Left cardiac atrium (tissue), 4 donors: ENCODE data around the gene SIDT2. TPM values are rescaled to one million over a fixed set of nuclear protein-coding genes. Genes with fewer than 3 reads are reported as not detected.
"Not testable (repeated sequence)": the region's sequence is repeated elsewhere in the genome, so short reads cannot be mapped to it uniquely, and the experiment has no call there.

ENCODE experiments used
- ATAC-seq, 2 donors: fragments of 200-7000 bp; cut with Tn5 transposase; one replicate each; pipeline ENCODE4 v1.9.1; 2020; ENCODE audit warnings: mild to moderate bottlenecking in 2 of 2, moderate library complexity in 2 of 2
- DNase-seq: peaks from one replicate; pipeline ENCODE4 v3.0.0-alpha.2; 2020
- intact Hi-C, 2 donors: fragments of 100-400 bp; cut with DNase I; formaldehyde crosslinking; loops; one replicate each; pipeline versions ENCODE4 v1.14.1 to v1.15.1; 2022 to 2023
- total RNA-seq, 2 donors: library from RNA; stranded (reverse); fragmentation: NEBNext Ultra II Directional; extraction: Animal tissue kit (Norgen Biotek cat#: 25700); gene quantifications; one replicate each; pipeline ENCODE4 v1.2.1, GENCODE V29; 2021
- donor health status: DM: no; HTN: yes; CAD: no.
- donor health status: DM: no; HTN: yes; CAD: no; lungs with severe emphysema.
- donor health status: DM: yes; HTN: yes; CAD: no.
- donor health status: Dilated cardiomyopathy.

Gene SIDT2
- total RNA-seq, 2 donors from 2014 or later: 40.8 to 48.5 TPM

GRCh38 chr11:117199916-117200812, 21.6 kb downstream of the SIDT2 start:
- intact Hi-C loops: no loop called here
- ATAC-seq (peak in 1 of 2 donors; percentile 1), DNase-seq (no peak)

DNA sequence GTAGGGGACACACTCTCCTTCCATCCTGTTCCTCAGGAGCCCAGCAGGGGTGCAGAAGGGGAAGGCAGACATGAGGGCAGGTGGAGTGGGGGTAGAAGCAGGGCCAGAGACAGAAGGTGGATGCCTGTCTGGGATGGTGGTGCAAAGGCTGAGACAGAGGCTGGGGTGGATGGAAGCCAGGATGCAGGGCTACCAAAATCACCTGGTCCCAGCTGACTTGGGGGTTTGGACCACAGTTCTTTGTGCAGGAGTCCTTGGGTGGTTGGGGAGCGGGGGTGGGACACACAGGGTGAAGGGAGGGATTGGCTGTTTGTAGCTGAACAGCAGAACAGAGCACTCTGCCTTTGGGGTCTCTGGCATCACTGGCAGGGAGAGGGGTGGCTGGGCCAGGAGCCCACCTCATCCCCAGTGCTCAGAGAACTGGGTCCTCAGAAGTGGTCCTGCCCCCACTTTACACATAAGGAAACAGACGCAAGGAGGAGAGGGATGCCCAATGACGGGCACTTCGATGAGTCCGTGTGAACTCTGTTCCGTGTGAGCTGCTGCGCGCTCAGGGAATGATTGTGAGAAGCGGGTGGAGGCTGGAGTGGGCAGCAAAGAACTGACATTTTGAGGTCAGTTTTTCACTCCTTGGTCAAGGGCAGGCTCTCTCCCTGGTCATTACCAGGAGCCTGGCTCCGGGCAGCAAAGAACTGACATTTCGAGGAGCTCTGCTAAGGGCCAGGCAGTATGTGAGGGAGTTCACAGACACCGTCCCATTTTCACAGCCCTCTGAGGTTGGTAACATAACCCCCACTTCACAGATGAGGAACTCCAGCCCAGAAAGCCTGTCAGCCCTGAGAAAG, 22.5 kb downstream of the SIDT2 start:
- intact Hi-C loops: no loop called here
- no peak for DNase-seq
- ATAC-seq: no peak

DNA sequence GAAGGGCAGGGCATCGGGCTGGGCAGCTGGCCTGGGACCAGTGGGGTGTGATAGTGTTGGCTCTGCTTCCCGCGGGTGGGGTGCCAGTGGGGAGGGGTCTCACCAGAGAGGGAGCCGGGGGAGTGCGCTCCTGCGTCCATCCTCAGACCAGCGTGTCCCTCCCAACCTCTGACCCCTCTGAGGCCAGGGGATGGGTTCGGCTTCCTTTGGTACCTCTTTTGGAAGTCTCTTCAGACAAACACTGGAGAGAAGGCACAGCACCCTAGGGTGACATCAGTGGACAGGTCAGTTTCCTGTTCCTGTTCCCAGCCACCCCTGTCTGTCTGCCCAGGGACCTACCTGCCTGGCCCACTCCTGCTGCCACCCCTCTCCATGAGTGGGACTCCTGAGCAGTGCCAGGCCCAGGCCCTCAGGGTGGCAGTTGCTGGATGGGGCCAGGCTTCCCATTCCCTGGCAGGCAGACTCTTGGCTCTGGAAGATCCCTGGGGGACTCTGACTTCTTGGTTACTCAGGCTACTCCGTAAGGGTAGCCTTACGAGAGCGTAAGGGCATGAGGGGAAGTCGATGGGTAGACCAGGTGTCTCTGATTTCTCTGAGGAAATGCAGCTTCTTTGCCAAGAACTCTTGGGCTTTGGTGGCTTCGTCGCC, 23.2 kb downstream of the SIDT2 start:
- intact Hi-C loops: no loop called here
- DNase-seq (no peak), ATAC-seq (no peak)

- ATAC-seq (no peak), DNase-seq (no peak)
- intact Hi-C loops: no loop called here
Observed at GRCh38 chr11:117202386-117203068, 24.0 kb downstream of the SIDT2 start.

- intact Hi-C loops: no loop called here
- DNase-seq (no peak), ATAC-seq (no peak)
Observed at GRCh38 chr11:117203069-117203407, 24.5 kb downstream of the SIDT2 start.

DNA sequence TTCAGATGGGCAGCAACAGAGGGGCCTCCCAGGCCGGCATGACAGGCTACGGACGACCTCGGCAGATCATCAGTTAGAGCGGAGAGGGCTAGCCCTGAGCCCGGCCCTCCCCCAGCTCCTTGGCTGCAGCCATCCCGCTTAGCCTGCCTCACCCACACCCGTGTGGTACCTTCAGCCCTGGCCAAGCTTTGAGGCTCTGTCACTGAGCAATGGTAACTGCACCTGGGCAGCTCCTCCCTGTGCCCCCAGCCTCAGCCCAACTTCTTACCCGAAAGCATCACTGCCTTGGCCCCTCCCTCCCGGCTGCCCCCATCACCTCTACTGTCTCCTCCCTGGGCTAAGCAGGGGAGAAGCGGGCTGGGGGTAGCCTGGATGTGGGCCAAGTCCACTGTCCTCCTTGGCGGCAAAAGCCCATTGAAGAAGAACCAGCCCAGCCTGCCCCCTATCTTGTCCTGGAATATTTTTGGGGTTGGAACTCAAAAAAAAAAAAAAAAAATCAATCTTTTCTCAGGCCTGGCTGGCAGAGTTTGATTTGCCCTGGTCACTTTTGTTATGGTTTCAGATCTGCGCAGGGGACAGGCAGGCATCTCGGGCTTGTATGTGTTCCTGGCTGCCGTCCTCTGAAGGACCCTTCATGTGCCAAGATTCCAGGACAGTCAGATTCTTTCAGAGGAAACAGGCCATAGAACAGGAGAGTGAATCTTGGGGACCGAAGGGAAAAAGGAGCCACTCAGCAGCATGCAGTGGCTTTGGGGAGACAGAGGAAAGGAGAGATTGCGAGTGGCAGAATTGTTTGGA, 25.9 kb downstream of the SIDT2 start:
- no peak for ATAC-seq
- intact Hi-C loops: loop anchor here in 1 of 2 donors (5.0 kb wide), 1 partner anchor 72 kb away; no protein-coding TSS in a partner anchor
- DNase-seq: no peak

GRCh38 chr11:117205211-117205818, 26.8 kb downstream of the SIDT2 start:
- DNase-seq (no peak), ATAC-seq (no peak)
- intact Hi-C loops: loop anchor here in 1 of 2 donors (5.0 kb wide), 1 partner anchor 73 kb away; no protein-coding TSS in a partner anchor

DNA sequence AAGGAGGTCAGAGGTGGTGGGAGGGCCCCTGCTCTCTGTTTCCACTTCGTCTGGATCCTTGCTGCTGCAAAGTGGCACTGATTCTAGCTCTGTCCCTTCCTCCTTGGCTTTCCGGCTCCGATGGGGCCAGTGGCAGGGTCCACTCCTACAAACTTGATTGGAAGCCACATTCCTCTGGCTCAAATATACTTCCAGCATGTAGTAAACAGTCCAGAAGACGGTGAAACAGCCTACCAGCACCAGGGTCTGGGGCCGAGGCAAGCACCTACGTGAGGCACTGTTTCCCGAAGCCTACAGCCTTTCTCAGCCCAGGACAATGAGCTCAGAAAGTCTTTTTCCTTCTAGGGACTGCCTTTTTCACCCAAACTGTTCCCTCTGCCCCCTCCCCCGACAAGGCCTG, 27.6 kb downstream of the SIDT2 start:
- ATAC-seq: peak in 1 of 2 donors; percentile 9
- not testable (repeated sequence) for DNase-seq
- intact Hi-C loops: loop anchor here in 1 of 2 donors (5.0 kb wide), 1 partner anchor 74 kb away; no protein-coding TSS in a partner anchor

DNA sequence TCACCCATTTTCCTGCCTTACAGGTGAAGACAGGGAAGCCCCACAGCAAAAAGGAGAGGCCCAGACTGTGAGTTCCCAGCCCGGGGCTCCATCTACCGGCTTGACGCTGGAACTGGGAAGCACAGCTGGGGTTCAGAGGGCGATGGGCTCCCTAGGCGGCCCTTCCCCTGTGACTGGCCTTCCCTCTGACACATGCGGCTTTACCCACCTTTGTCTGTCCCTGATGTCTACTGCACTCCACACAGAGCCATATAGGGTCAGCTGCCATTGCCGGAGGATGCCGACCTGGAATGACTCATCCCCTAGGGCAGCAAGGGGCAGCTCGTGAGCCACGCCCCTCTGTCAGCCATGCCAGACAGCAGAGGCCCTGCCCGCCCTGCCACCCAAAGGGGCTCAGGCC, 28.3 kb downstream of the SIDT2 start:
- DNase-seq: not testable (repeated sequence)
- intact Hi-C loops: loop anchor here in 1 of 2 donors (5.0 kb wide), 1 partner anchor 75 kb away; no protein-coding TSS in a partner anchor
- peak; percentile 23 to 52 for ATAC-seq

- intact Hi-C loops: loop anchor here in 1 of 2 donors (5.0 kb wide), 1 partner anchor 75 kb away; no protein-coding TSS in a partner anchor
- not testable (repeated sequence) for ATAC-seq, DNase-seq
Observed at GRCh38 chr11:117207481-117207880, 28.9 kb downstream of the SIDT2 start.

DNA sequence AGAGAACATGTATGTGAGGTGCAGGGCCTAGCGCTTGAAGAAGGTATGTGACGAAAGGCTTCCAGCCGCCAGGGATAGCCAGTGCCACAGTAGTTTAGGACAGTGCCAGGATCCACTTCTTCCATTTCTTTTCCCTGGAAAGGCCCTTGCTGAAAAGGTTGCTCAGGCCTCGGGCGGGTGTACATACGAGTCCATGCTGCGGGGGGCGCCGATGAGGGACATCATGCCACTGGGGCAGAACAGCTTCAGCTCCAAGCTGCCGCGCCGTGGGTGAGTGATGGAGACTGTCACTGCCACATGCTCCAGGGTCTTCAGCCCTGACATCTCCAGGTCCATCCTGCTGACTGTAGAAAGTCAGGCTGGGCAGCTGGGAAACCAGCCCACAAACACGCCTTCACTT, 30.2 kb downstream of the SIDT2 start:
- DNase-seq: not testable (repeated sequence)
- intact Hi-C loops: loop anchor here (2.0 to 5.0 kb wide), 2 partner anchors 76 kb away; no protein-coding TSS in a partner anchor
- ATAC-seq: peak in 1 of 2 donors; percentile 2

GRCh38 chr11:117209351-117210125, 31.0 kb downstream of the SIDT2 start:
- ATAC-seq, DNase-seq: not testable (repeated sequence)
- intact Hi-C loops: loop anchor here (2.0 to 5.0 kb wide), 2 partner anchors 77 kb away; no protein-coding TSS in a partner anchor

DNA sequence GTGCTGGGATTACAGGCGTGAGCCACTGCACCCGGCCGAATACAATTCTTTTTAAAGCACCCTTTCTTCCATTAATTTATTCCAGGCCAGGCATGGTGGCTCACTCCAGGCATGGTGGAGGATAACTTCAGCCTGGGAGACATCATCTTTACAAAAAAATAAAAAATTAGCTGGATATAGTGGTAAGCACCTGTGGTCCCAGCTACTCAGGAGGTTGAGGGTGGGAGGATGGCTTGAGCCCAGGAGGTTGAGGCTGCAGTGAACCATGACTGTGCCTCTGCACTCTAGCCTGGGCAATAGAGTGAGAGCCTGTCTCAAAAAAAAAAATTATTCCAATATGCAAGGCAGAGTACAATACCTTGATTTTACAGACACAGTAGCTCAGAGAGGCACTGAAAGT, 32.1 kb downstream of the SIDT2 start:
- ATAC-seq (no peak), DNase-seq (no peak)
- intact Hi-C loops: no loop called here

DNA sequence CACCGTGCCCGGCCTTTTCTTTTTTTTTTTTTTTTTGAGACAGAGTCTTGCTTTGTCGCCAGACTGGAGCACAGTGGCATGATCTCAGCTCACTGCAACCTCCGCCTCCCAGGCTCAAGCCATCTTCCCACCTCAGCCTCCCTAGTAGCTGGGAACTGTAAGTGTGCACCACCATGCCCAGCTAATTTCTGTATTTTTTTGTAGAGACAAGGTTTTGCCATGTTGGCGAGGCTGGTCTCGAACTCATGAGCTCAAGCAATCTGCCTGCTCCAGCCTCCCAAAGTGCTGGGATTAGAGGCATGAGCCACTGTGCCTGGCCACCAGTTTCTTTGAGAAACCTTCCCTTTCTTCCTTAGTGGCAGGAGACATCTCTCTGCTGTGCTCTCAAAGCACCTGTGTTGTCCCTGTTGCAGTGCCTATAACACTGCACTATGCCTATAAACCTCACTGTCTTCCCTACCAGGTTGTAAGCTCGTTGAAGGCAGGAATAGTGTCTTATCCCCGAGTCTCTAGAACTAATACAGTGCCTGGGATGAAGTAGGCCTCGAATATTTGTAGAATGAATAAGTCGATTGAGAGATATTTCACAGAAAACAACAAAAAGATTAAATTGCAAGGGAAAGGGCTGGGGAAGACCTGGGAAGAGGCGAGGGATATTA, 34.3 kb downstream of the SIDT2 start:
- DNase-seq: no peak
- intact Hi-C loops: no loop called here
- ATAC-seq: no peak

- no peak for ATAC-seq
Observed at GRCh38 chr11:117214404-117215110, 36.0 kb downstream of the SIDT2 start.

More at GRCh38 chr11:117214404-117215110, 36.0 kb downstream of the SIDT2 start:
- DNase-seq: peak; percentile 5
- intact Hi-C loops: no loop called here
